Glutamatergic neuron (in vitro differentiated cells): Measurements from ENCODE around the gene SPAG9. TPM values are rescaled to one million over a fixed set of nuclear protein-coding genes. Genes with fewer than 3 reads are reported as not detected.
A peak's percentile ranks its signal among the peaks of the same experiment; 100 is the strongest.

Experiments
- DNase-seq: peaks from one replicate; pipeline ENCODE4 v3.0.0; 2022
- H3K27ac Mint-ChIP-seq: one replicate; pipeline ENCODE4 v1.8.0; 2020; ENCODE audit warnings: mild to moderate bottlenecking, mixed read lengths, inconsistent platforms; ENCODE audit not compliant: unreplicated experiment
- H3K27me3 Mint-ChIP-seq: one replicate; pipeline ENCODE4 v1.8.0; 2020; ENCODE audit warnings: mild to moderate bottlenecking, moderate library complexity, mixed read lengths, inconsistent platforms; ENCODE audit not compliant: unreplicated experiment
- H3K36me3 Mint-ChIP-seq: one replicate; pipeline ENCODE4 v1.8.0; 2020; ENCODE audit warnings: mild to moderate bottlenecking, mixed read lengths, inconsistent platforms; ENCODE audit not compliant: unreplicated experiment
- H3K4me1 Mint-ChIP-seq: one replicate; pipeline ENCODE4 v1.8.0; 2020; ENCODE audit warnings: mild to moderate bottlenecking, low read depth, mixed read lengths, inconsistent platforms; ENCODE audit not compliant: unreplicated experiment
- H3K4me3 Mint-ChIP-seq: one replicate; pipeline ENCODE4 v1.8.0; 2020; ENCODE audit warnings: mild to moderate bottlenecking, mixed read lengths, inconsistent platforms; ENCODE audit not compliant: unreplicated experiment
- H3K9me3 Mint-ChIP-seq: one replicate; pipeline ENCODE4 v1.8.0; 2020; ENCODE audit warnings: mild to moderate bottlenecking, moderate library complexity, mixed read lengths, inconsistent platforms; ENCODE audit not compliant: unreplicated experiment
- total RNA-seq: library from RNA; stranded (reverse); fragmentation: NEBNext Ultra II Directional; extraction: Animal tissue kit (Norgen Biotek cat#: 25700); gene quantifications from one replicate; pipeline ENCODE4 v1.2.1, GENCODE V29; 2021; ENCODE audit not compliant: unreplicated experiment
- TF ChIP-seq, protein P1 (sequence below): fragments of 200-600 bp; sonication (generic); IDR thresholded peaks from one replicate; pipeline ENCODE4 v1.5.0; 2021; ENCODE audit not compliant: partially characterized antibody, unreplicated experiment

The SPAG9 gene
- total RNA-seq, 1 donor from 2014 or later: 327 TPM

- Mint-ChIP-seq H3K27ac (no peak overlapping the region), H3K27me3 (peaks cover 3% of the 10 kb centered on the region), H3K9me3 (no peaks in the 10 kb centered on the region), H3K4me3 (no peak overlapping the region), H3K4me1 (peaks cover 4% of the 10 kb centered on the region), H3K36me3 (no peaks in the 10 kb centered on the region)
- TF ChIP-seq, protein P1, sequence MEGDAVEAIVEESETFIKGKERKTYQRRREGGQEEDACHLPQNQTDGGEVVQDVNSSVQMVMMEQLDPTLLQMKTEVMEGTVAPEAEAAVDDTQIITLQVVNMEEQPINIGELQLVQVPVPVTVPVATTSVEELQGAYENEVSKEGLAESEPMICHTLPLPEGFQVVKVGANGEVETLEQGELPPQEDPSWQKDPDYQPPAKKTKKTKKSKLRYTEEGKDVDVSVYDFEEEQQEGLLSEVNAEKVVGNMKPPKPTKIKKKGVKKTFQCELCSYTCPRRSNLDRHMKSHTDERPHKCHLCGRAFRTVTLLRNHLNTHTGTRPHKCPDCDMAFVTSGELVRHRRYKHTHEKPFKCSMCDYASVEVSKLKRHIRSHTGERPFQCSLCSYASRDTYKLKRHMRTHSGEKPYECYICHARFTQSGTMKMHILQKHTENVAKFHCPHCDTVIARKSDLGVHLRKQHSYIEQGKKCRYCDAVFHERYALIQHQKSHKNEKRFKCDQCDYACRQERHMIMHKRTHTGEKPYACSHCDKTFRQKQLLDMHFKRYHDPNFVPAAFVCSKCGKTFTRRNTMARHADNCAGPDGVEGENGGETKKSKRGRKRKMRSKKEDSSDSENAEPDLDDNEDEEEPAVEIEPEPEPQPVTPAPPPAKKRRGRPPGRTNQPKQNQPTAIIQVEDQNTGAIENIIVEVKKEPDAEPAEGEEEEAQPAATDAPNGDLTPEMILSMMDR: no peak
- no peak for DNase-seq
Measured at GRCh38 chr17:51050291-51051033, 70.2 kb downstream of the SPAG9 start.

DNA sequence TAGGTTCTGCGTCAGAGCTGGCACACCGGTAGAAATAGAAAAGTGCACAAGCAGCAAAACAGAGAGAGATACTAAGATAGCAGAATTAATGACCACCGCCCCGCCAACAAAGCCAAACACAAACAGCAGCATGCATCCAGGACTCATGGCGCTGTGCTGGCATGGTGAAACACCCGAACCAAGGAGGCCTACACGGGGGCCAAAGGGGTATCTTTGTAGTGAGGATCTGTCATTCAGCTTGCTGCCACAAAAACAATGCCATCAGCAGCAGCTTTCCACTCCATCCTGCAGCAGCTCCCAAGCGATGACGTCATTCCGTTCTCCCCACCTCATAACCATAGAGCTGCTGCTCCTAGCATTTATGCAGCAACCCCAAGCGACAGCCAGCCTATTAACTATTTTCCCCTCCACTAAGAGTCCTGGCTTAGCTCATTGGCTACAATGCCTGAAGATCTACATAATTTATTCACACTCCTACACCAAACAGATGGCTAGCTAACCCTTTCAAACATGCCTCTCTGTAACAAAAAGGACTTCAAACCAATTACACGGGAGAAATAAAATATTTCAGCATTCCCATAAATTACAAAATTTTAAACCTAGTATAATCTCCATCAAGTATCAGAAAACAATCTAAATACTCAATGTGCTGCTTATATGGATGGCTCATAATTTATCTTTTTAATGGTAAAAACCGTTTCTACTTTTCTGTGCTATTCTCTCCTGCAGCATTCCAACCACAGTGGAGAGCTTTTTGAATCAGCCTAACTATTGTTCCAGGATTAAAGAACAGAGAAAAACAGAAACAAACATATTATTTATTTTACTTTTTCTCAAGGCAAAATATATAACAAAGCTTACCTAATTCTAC is 73.9 kb downstream of the SPAG9 start:
- H3K4me3 Mint-ChIP-seq: no peak overlapping the region
- peak; percentile 84 for DNase-seq
- H3K27ac Mint-ChIP-seq: no peak overlapping the region
- no peaks in the 10 kb centered on the region for H3K9me3 Mint-ChIP-seq
- TF ChIP-seq, protein P1: no peak
- no peaks in the 10 kb centered on the region for H3K36me3 Mint-ChIP-seq
- peaks cover 15% of the 10 kb centered on the region for H3K4me1 Mint-ChIP-seq
- H3K27me3 Mint-ChIP-seq: peaks cover 3% of the 10 kb centered on the region

GRCh38 chr17:51046046-51046445 is 74.6 kb downstream of the SPAG9 start:
- Mint-ChIP-seq H3K36me3 (no peaks in the 10 kb centered on the region), H3K4me3 (no peak overlapping the region), H3K4me1 (peaks cover 17% of the 10 kb centered on the region), H3K9me3 (no peaks in the 10 kb centered on the region), H3K27me3 (peaks cover 3% of the 10 kb centered on the region), H3K27ac (no peak overlapping the region)
- TF ChIP-seq, protein P1: no peak
- DNase-seq: no peak

- no peak for DNase-seq
- Mint-ChIP-seq H3K4me3 (no peak overlapping the region), H3K4me1 (peaks cover 17% of the 10 kb centered on the region), H3K27me3 (peaks cover 1% of the 10 kb centered on the region), H3K27ac (no peak overlapping the region), H3K9me3 (no peaks in the 10 kb centered on the region), H3K36me3 (no peaks in the 10 kb centered on the region)
- TF ChIP-seq, protein P1: no peak
Measured at GRCh38 chr17:51045621-51046020, 75.0 kb downstream of the SPAG9 start.
